NCI-H2196 (cell line): Measurements from ENCODE around the gene COL23A1.

ENCODE experiments used
- DNase-seq: peaks from one replicate; lab custom pipeline; 2025; ENCODE audit not compliant: unreplicated experiment; lab: John Stamatoyannopoulos, UW

Gene COL23A1

GRCh38 chr5:178426326-178427130 lies 163.7 kb downstream of the COL23A1 start:
- DNase-seq: no peak

- no peak for DNase-seq
These were observed 164.5 kb downstream of the COL23A1 start for GRCh38 chr5:178425621-178426068.

GRCh38 chr5:178424810-178425177 lies 165.4 kb downstream of the COL23A1 start:
- DNase-seq: no peak

- DNase-seq: no peak
These were observed 166.0 kb downstream of the COL23A1 start for GRCh38 chr5:178423901-178424809.

GRCh38 chr5:178423431-178423830 lies 166.8 kb downstream of the COL23A1 start:
- DNase-seq: no peak

- no peak for DNase-seq
These were observed 167.8 kb downstream of the COL23A1 start for GRCh38 chr5:178422400-178422775.

- no peak for DNase-seq
These were observed 168.3 kb downstream of the COL23A1 start for GRCh38 chr5:178421699-178422399.

- no peak for DNase-seq
These were observed 169.1 kb downstream of the COL23A1 start for GRCh38 chr5:178421128-178421527.

- DNase-seq: no peak
These were observed 169.8 kb downstream of the COL23A1 start for GRCh38 chr5:178420354-178420781.

- no peak for DNase-seq
These were observed 170.5 kb downstream of the COL23A1 start for GRCh38 chr5:178419651-178420050.

- DNase-seq: no peak
These were observed 171.0 kb downstream of the COL23A1 start for GRCh38 chr5:178419196-178419595.

- no peak for DNase-seq
These were observed 171.7 kb downstream of the COL23A1 start for GRCh38 chr5:178418471-178419010.

GRCh38 chr5:178418031-178418430 lies 172.2 kb downstream of the COL23A1 start:
- DNase-seq: no peak

- DNase-seq: no peak
These were observed 172.8 kb downstream of the COL23A1 start for GRCh38 chr5:178417391-178417811.

- no peak for DNase-seq
These were observed 173.3 kb downstream of the COL23A1 start for GRCh38 chr5:178416919-178417318.

GRCh38 chr5:178416206-178416882 lies 173.8 kb downstream of the COL23A1 start:
- DNase-seq: no peak

GRCh38 chr5:178415353-178415752 lies 174.8 kb downstream of the COL23A1 start:
- DNase-seq: no peak

GRCh38 chr5:178413988-178414387 lies 176.2 kb downstream of the COL23A1 start:
- no peak for DNase-seq

- DNase-seq: no peak
These were observed 179.1 kb downstream of the COL23A1 start for GRCh38 chr5:178411083-178411482.

GRCh38 chr5:178407646-178408045 lies 182.5 kb downstream of the COL23A1 start:
- no peak for DNase-seq
